ENCODE results near the gene NAV2. TPM values are rescaled to one million over a fixed set of nuclear protein-coding genes. Genes with fewer than 3 reads are reported as not detected.

Gene NAV2
- total RNA-seq, 1 experiment from 2014 or later, result 63.5 TPM

DNA sequence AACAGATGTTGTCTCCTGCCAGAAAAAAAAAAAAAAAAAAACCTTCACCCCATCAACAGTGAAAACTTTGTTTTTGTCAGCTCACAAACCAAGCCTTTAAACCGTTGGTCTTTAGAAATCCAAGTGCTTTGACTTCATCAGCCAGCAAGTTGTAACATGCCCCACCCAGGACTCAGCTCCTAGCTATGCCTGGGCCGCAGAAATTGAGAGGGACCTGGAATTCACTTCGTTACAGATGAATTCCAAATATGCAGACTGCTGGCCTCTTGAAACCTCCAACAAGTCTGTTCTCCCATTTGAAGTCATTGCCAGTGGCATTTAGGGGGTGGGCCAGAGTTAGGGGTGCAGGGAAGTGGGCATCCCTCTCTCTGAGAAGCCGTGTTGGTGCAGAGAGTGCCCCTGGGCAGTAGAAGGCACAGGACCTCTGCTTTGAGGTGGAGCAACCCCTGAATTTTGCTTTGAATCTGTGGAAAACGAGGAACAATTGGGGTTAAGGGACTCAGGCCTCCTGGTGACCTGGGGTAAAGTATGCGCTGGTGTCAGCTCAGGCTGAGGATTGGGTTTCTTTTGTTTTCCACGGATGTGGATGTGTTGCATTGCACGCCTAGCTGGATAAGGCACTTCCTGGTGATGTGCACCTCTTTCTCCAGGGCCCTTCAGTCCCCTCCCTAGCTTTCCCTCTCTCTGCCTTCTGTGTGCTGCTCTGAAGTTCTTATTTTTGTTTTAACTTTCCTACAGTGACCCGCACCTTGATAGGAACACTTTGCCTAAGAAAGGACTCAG lies 338.1 kb downstream of the NAV2 start:
- Histone ChIP-seq H3K36me3 (ENCODE audit: control insufficient read depth, insufficient read depth, low read length) (peaks cover 1% of the 10 kb centered on the region), H3K9me3 (no peaks in the 10 kb centered on the region), H3K4me3 (ENCODE audit: low read depth, low read length) (no peak overlapping the region), H3K27me3 (replicated peaks; ENCODE audit: control insufficient read depth, insufficient read depth, low read length) (no peaks in the 10 kb centered on the region), H3K4me1 (peaks cover 8% of the 10 kb centered on the region; the same call in 1 of the 2 replicates)
- DNase-seq, result peak in 1 of 2 experiments; percentile 48
- no peaks in the 10 kb centered on the region for H3K9me3 Mint-ChIP-seq (ENCODE audit: unreplicated experiment)
- TF ChIP-seq, protein P1, sequence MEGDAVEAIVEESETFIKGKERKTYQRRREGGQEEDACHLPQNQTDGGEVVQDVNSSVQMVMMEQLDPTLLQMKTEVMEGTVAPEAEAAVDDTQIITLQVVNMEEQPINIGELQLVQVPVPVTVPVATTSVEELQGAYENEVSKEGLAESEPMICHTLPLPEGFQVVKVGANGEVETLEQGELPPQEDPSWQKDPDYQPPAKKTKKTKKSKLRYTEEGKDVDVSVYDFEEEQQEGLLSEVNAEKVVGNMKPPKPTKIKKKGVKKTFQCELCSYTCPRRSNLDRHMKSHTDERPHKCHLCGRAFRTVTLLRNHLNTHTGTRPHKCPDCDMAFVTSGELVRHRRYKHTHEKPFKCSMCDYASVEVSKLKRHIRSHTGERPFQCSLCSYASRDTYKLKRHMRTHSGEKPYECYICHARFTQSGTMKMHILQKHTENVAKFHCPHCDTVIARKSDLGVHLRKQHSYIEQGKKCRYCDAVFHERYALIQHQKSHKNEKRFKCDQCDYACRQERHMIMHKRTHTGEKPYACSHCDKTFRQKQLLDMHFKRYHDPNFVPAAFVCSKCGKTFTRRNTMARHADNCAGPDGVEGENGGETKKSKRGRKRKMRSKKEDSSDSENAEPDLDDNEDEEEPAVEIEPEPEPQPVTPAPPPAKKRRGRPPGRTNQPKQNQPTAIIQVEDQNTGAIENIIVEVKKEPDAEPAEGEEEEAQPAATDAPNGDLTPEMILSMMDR (IDR thresholded peaks at IDR 0.05; ENCODE audit: insufficient read depth in 1 of 2, low read depth in 1 of 2, low read length in 1 of 2, severe bottlenecking in 1 of 2, unreplicated experiment in 1 of 2), result no peak
- CTCF ChIA-PET, result interaction anchor here (0.7 to 0.9 kb wide), 2 partner anchors 13 to 15 kb away, joined by 3 to 8 read pairs; no protein-coding TSS in a partner anchor
- peak overlapping the region; percentile 9 for H3K27ac Mint-ChIP-seq (ENCODE audit: unreplicated experiment)
- no peaks in the 10 kb centered on the region for H3K27me3 Mint-ChIP-seq (ENCODE audit: insufficient read depth, unreplicated experiment)
- peaks cover 12% of the 10 kb centered on the region for H3K4me1 Mint-ChIP-seq (ENCODE audit: low read depth, unreplicated experiment)
- intact Hi-C loops (cut with micrococcal nuclease; ENCODE audit: unreplicated experiment), result no loop called here
- no peak overlapping the region for H3K4me3 Mint-ChIP-seq (ENCODE audit: unreplicated experiment)
- POLR2A ChIA-PET, result no interaction called here
- peaks cover 85% of the 10 kb centered on the region for H3K36me3 Mint-ChIP-seq (ENCODE audit: insufficient read depth, unreplicated experiment)
- no TSS peak for BruUV-seq (replicated peaks)

DNA sequence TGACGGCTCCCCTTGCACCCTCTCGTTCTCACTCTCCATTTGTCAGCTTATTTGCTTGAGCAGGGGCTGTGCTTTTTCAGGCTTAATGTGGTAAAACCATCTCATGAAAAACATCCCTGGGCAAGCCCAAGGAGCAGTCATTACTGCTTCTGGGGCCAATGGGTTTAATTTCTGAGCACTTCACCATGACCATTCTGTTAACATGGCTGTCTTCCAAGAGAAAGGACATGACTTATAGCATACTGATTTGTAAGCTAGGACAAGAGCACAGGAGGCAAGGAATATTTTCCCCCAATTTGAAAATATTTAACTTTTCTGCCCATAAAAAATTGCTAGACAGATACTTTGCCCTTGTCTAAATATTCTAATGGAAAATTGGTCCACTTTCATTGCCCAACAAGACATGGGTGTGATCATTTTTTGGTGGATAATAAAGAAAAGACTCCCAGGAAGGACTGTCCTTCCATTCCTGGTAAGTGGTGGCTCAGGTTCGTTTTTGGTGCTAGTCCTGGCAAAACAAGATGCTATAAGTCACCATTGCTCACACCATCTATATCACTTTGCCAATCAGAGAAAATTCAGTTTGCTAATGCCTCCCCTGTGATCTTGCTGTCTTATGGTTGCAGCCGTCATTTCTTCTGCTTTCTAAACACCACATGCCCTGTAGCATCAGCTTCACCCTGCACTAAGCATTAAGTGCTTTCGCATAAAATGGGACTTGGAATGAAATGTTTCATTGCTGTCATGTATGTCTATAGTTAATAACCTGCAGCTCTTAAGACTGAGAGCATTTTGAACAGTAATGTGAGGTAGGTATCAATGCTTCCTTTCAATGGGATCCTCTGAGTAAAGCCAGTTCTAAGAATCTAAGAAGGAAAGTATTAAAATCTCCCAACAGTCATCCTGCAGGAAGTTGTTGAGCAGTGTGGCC lies 339.1 kb downstream of the NAV2 start:
- ChIA-PET CTCF (no interaction called here), POLR2A (no interaction called here)
- H3K4me3 ChIP-seq (ENCODE audit: low read depth, low read length), result no peak overlapping the region
- H3K27me3 Mint-ChIP-seq (ENCODE audit: insufficient read depth, unreplicated experiment), result no peaks in the 10 kb centered on the region
- H3K9me3 ChIP-seq, result no peaks in the 10 kb centered on the region
- H3K4me1 ChIP-seq, result peaks cover 8% of the 10 kb centered on the region; the same call in 1 of the 2 replicates
- no TSS peak for BruUV-seq (replicated peaks)
- intact Hi-C loops (cut with micrococcal nuclease; ENCODE audit: unreplicated experiment), result no loop called here
- no peaks in the 10 kb centered on the region for H3K9me3 Mint-ChIP-seq (ENCODE audit: unreplicated experiment)
- no peak overlapping the region for H3K4me3 Mint-ChIP-seq (ENCODE audit: unreplicated experiment)
- H3K27me3 ChIP-seq (replicated peaks; ENCODE audit: control insufficient read depth, insufficient read depth, low read length), result no peaks in the 10 kb centered on the region
- TF ChIP-seq, protein P1 (IDR thresholded peaks at IDR 0.05; ENCODE audit: insufficient read depth in 1 of 2, low read depth in 1 of 2, low read length in 1 of 2, severe bottlenecking in 1 of 2, unreplicated experiment in 1 of 2), result no peak
- no peak for DNase-seq
- H3K27ac Mint-ChIP-seq (ENCODE audit: unreplicated experiment), result peak overlapping the region; percentile 9
- peaks cover 12% of the 10 kb centered on the region for H3K4me1 Mint-ChIP-seq (ENCODE audit: low read depth, unreplicated experiment)
- H3K36me3 ChIP-seq (ENCODE audit: control insufficient read depth, insufficient read depth, low read length), result peaks cover 1% of the 10 kb centered on the region
- H3K36me3 Mint-ChIP-seq (ENCODE audit: insufficient read depth, unreplicated experiment), result peaks cover 83% of the 10 kb centered on the region

DNA sequence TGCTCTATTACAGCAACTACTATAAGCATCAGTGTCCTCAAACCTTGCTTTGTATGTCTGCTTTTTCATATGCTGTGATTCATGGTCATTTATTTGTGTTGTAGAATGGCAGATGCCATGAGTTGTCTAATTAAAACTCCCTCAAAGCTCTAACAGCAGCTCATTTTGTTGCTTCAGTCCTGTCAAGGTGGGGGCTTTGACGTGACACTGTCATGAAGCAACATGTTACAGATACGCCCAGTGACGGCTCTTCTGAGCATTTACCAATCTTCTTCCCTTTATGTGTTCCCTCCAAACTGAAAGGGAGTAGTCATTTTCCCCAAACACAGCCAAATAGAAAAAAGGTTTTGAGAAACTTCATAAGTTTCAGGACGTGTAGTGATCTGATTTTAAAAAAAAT lies 340.9 kb downstream of the NAV2 start:
- TF ChIP-seq, protein P1 (IDR thresholded peaks at IDR 0.05; ENCODE audit: insufficient read depth in 1 of 2, low read depth in 1 of 2, low read length in 1 of 2, severe bottlenecking in 1 of 2, unreplicated experiment in 1 of 2), result no peak
- intact Hi-C loops (cut with micrococcal nuclease; ENCODE audit: unreplicated experiment), result no loop called here
- CTCF ChIA-PET, result no interaction called here
- no peak overlapping the region for H3K4me3 Mint-ChIP-seq (ENCODE audit: unreplicated experiment)
- BruUV-seq (replicated peaks), result no TSS peak
- H3K4me1 Mint-ChIP-seq (ENCODE audit: low read depth, unreplicated experiment), result peaks cover 12% of the 10 kb centered on the region
- peaks cover 8% of the 10 kb centered on the region; the same call in 1 of the 2 replicates for H3K4me1 ChIP-seq
- H3K27me3 ChIP-seq (replicated peaks; ENCODE audit: control insufficient read depth, insufficient read depth, low read length), result no peaks in the 10 kb centered on the region
- no peaks in the 10 kb centered on the region for H3K9me3 ChIP-seq
- H3K4me3 ChIP-seq (ENCODE audit: low read depth, low read length), result no peak overlapping the region
- DNase-seq, result no peak
- H3K9me3 Mint-ChIP-seq (ENCODE audit: unreplicated experiment), result no peaks in the 10 kb centered on the region
- H3K36me3 Mint-ChIP-seq (ENCODE audit: insufficient read depth, unreplicated experiment), result peaks cover 79% of the 10 kb centered on the region
- POLR2A ChIA-PET, result no interaction called here
- no peaks in the 10 kb centered on the region for H3K27me3 Mint-ChIP-seq (ENCODE audit: insufficient read depth, unreplicated experiment)
- H3K36me3 ChIP-seq (ENCODE audit: control insufficient read depth, insufficient read depth, low read length), result peaks cover 1% of the 10 kb centered on the region
- H3K27ac Mint-ChIP-seq (ENCODE audit: unreplicated experiment), result no peak overlapping the region
